GM20000 (cell line): ENCODE measurements around the gene UBAC2.

ENCODE experiments used
- DNase-seq: peaks from one replicate; pipeline ENCODE4 v3.0.0; 2012; ENCODE audit warnings: low spot score
- CTCF ChIP-seq: IDR thresholded peaks from 2 replicates; pipeline ENCODE4 v1.5.1; 2012; ENCODE audit warnings: mild to moderate bottlenecking, control low read depth; ENCODE audit errors: extremely low read depth, missing control alignments

The UBAC2 gene

GRCh38 chr13:99265162-99265800 is 64.6 kb downstream of the UBAC2 start:
- DNase-seq: no peak

GRCh38 chr13:99265821-99266426 is 65.3 kb downstream of the UBAC2 start:
- DNase-seq: peak; percentile 32

More at GRCh38 chr13:99265162-99265800, 64.6 kb downstream of the UBAC2 start:
- no peak for TF ChIP-seq CTCF

DNA sequence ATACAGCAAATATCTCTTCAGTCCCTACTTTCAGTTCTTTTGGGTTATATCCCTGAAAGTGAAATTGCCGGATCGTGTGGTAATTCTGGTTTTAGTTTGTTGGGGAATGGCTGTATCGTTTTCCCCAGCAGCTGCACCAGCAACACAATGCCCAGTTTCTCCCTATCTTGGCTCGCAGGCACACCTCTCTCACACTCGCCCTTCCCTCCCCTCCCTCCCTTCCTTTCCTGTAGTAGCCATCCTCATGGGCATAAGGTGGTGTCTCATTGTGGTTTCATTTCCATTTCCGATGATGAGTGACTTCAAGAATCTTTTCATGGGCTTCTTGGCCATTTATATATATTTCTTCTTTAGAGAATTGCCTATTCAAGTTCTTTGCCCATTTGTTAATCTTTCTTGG is 66.2 kb downstream of the UBAC2 start:
- no peak for TF ChIP-seq CTCF
- no peak for DNase-seq

More at GRCh38 chr13:99265821-99266426, 65.3 kb downstream of the UBAC2 start:
- peak; percentile 45 for TF ChIP-seq CTCF

DNA sequence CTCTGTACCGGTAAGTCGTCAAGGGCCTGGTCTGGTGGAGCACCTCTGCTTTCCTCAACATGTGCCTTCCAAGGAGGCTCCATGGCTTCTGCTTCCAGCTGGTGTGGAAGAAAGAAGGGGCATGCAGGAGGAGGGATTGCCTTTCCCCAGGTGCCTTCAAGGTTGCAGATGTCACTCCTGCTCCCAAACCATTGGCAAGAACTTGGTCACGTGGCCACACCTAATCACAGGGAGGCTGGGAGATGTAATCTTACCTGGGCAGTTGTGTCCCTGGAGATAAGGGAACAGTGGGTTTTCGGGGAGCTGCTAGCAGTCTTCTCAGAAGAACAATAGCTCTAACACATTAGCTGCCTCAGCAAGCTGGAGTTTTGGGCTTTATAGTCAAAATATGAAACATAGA is 67.3 kb downstream of the UBAC2 start:
- no peak for DNase-seq
- no peak for TF ChIP-seq CTCF

DNA sequence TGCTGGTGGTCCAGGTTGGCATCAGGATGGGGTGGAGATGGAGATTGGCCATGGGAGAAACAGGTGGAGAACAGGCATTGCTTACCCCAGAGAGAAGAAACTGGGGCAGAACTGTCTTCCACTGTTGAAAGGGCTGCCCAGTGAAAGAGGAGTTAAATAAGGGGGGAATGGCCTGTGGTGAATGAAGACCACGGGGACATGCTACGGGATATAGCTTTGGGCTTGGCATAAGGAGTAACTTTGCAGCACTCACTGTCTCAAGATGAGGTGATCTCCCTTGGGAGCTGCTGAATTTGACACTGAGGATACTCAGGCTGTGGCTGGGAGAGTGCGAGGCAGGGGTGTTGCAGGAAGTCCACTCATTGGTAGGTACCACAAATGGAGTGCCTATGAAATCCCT is 68.2 kb downstream of the UBAC2 start:
- TF ChIP-seq CTCF: no peak
- no peak for DNase-seq

DNA sequence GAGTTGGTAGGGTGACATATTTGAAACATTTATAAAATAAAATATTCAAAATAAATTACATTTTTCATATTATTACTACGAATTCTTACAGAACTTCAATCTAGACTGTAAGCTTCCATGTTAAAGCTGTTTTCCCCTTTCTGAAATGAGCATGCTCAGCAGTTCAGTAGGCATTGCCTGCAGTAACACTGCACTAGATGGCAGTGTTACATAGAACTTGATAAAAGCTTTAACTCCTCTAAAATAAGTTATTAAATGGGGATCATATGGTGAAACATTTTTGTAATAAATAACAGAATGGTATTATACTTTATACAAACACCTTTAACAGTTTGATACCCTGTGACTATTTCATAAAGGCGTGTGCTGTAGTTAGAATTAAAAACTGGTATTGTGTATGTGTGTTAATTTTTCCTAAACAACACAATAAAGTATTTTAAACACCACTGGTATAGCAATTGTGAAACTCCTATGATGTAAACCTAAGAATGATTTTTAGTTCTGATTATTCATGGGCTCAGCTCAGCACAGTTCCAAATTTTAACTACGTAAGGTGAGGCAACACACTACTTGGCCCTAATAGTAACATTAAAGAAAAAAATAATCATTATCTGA is 69.1 kb downstream of the UBAC2 start:
- TF ChIP-seq CTCF: peak; percentile 70
- DNase-seq: peak; percentile 23

- no peak for TF ChIP-seq CTCF
Observed at GRCh38 chr13:99270518-99270917, 69.9 kb downstream of the UBAC2 start.

More at GRCh38 chr13:99270518-99270917, 69.9 kb downstream of the UBAC2 start:
- DNase-seq: no peak
